ENCODE data around the gene LAMP1.

The LAMP1 gene

DNA sequence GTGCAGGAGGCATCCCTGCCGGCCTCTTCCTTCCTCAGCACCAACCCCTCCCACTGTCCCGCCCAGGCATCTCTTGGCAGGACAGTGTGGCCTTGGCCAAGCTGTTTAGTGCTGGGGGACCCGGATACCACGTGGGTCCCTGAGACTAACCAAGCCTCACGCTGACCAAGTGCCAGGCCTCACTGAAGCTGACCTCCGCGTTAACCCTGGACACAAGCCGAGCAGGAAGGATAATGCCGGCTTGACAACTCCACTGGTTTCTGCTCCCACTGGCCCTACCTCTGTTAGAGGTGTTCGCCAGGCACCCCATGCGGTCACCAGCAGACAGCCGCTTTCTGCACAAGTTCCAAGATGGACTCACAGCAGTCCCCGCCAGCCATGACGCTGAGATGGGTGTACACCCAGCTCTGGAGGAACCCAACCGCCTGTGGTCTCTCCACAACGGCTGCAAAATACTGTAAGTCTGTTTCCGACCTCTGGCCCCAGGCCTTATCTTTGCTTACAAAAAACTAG, 54.5 kb downstream of the LAMP1 start:
- no peak for DNase-seq
- Histone ChIP-seq H3K9me3 (ENCODE audit: severe bottlenecking) (peaks cover 7% of the 10 kb centered on the region), H3K36me3 (peaks cover 51% of the 10 kb centered on the region), H3K27ac (no peak overlapping the region), H3K4me3 (ENCODE audit: low read depth, low read length) (no peak overlapping the region), H3K27me3 (ENCODE audit: insufficient read depth, low read depth, severe bottlenecking) (no peaks in the 10 kb centered on the region)
- TF ChIP-seq, protein P1, sequence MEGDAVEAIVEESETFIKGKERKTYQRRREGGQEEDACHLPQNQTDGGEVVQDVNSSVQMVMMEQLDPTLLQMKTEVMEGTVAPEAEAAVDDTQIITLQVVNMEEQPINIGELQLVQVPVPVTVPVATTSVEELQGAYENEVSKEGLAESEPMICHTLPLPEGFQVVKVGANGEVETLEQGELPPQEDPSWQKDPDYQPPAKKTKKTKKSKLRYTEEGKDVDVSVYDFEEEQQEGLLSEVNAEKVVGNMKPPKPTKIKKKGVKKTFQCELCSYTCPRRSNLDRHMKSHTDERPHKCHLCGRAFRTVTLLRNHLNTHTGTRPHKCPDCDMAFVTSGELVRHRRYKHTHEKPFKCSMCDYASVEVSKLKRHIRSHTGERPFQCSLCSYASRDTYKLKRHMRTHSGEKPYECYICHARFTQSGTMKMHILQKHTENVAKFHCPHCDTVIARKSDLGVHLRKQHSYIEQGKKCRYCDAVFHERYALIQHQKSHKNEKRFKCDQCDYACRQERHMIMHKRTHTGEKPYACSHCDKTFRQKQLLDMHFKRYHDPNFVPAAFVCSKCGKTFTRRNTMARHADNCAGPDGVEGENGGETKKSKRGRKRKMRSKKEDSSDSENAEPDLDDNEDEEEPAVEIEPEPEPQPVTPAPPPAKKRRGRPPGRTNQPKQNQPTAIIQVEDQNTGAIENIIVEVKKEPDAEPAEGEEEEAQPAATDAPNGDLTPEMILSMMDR (IDR thresholded peaks at IDR 0.05; ENCODE audit: low read depth, low read length), result no peak

DNA sequence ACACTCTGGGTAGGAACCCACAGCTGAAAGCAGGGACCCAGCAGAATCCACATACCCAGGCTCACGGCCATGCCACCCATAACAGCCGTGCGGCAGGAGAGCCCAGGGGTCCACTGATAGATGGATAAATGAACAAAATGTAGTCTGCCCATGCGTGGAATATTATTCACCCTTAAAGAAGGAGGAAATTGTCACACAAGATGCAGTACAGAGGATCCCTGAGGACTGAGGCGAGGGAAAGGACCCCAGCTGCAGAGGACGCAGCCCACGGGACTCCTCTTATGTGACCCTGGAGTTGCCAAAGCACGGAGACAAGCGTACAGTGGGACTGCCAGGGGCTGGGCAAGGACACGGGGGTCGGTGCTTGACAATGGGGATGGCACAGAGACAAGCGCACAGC, 56.2 kb downstream of the LAMP1 start:
- Histone ChIP-seq H3K4me3 (ENCODE audit: low read depth, low read length) (no peak overlapping the region), H3K27ac (no peak overlapping the region), H3K36me3 (peaks cover 52% of the 10 kb centered on the region), H3K9me3 (ENCODE audit: severe bottlenecking) (peaks cover 4% of the 10 kb centered on the region), H3K27me3 (ENCODE audit: insufficient read depth, low read depth, severe bottlenecking) (no peaks in the 10 kb centered on the region)
- TF ChIP-seq, protein P1 (IDR thresholded peaks at IDR 0.05; ENCODE audit: low read depth, low read length), result no peak
- no peak for DNase-seq

DNA sequence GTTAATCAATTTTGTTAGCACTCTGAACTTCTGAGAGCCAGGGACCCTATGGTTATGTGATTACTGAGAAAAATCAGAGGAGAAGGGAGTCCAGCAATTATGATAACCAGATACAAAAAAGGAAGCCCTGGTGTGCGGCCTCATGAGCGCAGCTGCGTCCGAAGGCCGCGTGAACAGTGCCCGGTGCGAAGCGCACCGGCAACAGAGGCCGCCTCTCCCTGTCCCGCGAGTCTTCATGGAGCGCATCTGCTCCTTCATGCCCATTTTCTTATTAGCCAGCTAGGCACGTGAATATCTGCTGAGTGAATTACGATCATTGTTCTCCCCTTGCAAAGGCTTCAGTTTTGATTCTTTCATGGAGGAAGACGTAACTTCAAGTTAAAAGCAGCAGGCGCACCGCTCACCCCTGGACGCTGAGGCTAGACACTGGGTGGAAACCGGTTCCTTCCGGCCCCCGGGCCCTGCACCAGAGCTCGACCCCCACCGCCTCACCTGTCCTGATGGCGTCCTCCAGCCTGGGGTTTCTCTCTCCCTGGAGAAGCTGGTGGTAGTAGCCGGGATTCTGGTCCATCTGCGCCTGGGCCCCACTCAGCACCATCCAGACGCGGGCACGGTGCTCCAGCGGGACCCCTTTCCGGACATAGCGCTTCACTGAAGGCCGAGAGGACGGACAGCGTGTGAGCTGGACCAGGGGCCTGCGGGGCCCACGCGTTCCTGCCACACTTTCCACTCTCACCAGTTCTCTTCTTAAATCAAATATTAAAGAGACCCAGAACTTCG, 58.0 kb downstream of the LAMP1 start:
- no peaks in the 10 kb centered on the region for H3K27me3 ChIP-seq (ENCODE audit: insufficient read depth, low read depth, severe bottlenecking)
- H3K36me3 ChIP-seq, result peaks cover 52% of the 10 kb centered on the region
- no peaks in the 10 kb centered on the region for H3K9me3 ChIP-seq (ENCODE audit: severe bottlenecking)
- no peak overlapping the region for H3K4me3 ChIP-seq (ENCODE audit: low read depth, low read length)
- TF ChIP-seq, protein P1 (IDR thresholded peaks at IDR 0.05; ENCODE audit: low read depth, low read length), result no peak
- H3K27ac ChIP-seq, result no peak overlapping the region
- DNase-seq, result no peak

DNA sequence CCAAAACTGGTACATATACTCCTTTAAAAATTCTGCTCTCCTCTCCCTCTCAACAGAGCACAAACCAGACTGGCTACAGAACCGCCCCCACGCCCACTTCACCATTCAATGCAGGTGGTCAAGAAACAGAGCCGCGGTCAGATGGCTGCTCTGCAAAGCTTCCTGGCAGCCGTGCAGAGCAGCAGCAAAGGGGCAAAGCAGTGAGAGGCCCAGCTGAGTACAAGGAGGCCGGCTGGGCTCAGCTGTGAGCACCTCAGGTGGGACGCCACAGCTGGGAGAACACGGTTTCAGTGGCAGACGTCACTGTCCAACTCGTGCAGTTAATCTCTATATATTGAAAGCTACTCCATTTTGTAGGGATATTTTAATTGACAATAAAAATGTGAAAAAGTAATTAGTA, 58.6 kb downstream of the LAMP1 start:
- no peak overlapping the region for H3K4me3 ChIP-seq (ENCODE audit: low read depth, low read length)
- DNase-seq, result no peak
- H3K9me3 ChIP-seq (ENCODE audit: severe bottlenecking), result no peaks in the 10 kb centered on the region
- TF ChIP-seq, protein P1 (IDR thresholded peaks at IDR 0.05; ENCODE audit: low read depth, low read length), result no peak
- no peaks in the 10 kb centered on the region for H3K27me3 ChIP-seq (ENCODE audit: insufficient read depth, low read depth, severe bottlenecking)
- H3K27ac ChIP-seq, result no peak overlapping the region
- H3K36me3 ChIP-seq, result peaks cover 52% of the 10 kb centered on the region

DNA sequence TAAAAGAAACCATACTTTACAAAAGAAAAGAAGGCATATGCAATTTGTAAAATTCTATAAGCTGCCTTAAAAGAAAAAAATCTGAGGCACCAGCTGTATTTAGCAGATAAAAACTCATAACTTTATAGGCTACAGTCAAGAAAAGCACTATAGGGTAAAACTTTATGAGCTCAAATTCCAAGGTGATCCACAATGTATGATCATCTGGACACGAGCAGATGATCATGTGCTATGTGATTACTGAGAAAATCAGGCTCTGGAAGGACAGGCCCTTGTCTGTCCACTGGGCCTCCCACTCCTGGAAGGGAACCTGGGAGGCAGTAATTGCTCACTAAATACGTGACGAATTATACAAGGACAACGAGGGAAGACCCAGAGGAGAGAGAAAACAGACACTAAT, 59.6 kb downstream of the LAMP1 start:
- H3K36me3 ChIP-seq, result peaks cover 54% of the 10 kb centered on the region

More for the DNA sequence above, 59.6 kb downstream of the LAMP1 start:
- Histone ChIP-seq H3K4me3 (ENCODE audit: low read depth, low read length) (no peak overlapping the region), H3K9me3 (ENCODE audit: severe bottlenecking) (no peaks in the 10 kb centered on the region), H3K27ac (no peak overlapping the region), H3K27me3 (ENCODE audit: insufficient read depth, low read depth, severe bottlenecking) (no peaks in the 10 kb centered on the region)
- no peak for DNase-seq
- TF ChIP-seq, protein P1 (IDR thresholded peaks at IDR 0.05; ENCODE audit: low read depth, low read length), result no peak

Measured in WERI-Rb-1 (cell line).